Raji (cell line): Measurements from ENCODE around the gene SELENOV.

Source experiments
- POLR2A ChIP-seq: IDR thresholded peaks from 2 replicates; pipeline ENCODE4 v1.6.1; 2011; ENCODE audit warnings: low read depth, low read length, control low read depth; ENCODE audit not compliant: insufficient read depth

The SELENOV gene, protein sequence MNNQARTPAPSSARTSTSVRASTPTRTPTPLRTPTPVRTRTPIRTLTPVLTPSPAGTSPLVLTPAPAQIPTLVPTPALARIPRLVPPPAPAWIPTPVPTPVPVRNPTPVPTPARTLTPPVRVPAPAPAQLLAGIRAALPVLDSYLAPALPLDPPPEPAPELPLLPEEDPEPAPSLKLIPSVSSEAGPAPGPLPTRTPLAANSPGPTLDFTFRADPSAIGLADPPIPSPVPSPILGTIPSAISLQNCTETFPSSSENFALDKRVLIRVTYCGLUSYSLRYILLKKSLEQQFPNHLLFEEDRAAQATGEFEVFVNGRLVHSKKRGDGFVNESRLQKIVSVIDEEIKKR

GRCh38 chr19:39514840-39515550, at the start of gene SELENOV:
SELENOV (plus strand) TSS chr19:39515139; CDS start chr19:39515213, 74 bp downstream.
- no peak for TF ChIP-seq POLR2A

GRCh38 chr19:39465956-39466747, 48.8 kb upstream of the SELENOV start:
- TF ChIP-seq POLR2A, result no peak

DNA sequence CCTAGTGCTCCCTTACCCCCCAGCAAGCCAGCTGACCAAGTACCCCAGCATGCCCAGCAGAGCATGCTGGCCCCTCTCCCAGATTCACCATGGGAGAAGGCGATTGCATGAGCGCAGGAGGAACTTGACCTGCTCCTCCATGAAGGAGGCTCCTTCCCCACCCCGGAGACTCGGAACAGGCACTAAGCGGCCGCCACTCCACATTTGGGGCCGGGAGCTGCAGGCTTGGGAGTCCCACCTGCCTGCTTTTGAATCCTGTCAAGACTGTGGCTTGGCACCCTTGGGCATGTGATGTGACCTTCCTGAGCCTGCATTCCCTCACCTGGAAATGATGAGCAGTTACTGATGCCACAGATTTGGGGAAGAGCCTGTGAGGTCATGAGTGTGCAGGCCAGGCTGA, 47.0 kb upstream of the SELENOV start:
- TF ChIP-seq POLR2A, result no peak

DNA sequence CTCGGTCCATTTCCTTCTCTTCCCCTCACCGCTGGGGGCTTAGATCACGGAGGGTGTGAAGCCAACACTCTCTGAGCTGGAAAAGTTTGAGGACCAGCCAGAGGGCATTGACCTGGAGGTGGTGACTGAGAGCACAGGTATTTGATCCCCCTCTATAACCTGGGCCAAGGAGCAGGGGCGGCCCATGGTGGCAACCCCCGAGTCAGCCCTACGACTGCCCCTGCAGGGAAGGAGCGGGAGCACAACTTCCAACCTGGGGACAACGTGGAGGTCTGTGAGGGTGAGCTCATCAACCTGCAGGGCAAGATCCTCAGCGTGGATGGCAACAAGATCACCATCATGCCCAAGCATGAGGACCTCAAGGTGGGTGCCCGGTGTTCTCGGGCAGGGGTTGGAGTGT, 45.9 kb upstream of the SELENOV start:
- TF ChIP-seq POLR2A, result no peak

DNA sequence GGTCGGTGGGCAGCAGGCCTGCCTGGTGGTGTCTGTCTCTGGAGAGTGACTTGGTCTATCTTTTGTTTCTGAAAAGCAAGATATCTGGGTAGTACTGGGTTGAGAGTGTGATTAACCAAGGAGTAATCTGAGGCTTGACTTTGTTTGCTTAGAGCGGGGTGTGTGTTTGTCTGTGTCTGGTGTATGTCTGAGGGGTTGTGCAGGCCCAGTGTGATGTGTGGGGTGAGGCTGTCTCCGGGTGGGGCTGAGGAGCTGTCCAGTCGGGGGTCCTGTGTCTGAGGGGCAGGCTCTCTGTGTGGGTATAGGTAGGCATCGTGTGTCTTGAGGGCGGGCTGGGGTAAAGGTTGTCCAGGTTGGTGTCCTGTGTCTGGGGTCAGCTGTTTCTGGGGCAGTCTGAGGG, 45.4 kb upstream of the SELENOV start:
- TF ChIP-seq POLR2A, result no peak

GRCh38 chr19:39470724-39471339, 44.1 kb upstream of the SELENOV start:
- no peak for TF ChIP-seq POLR2A

GRCh38 chr19:39471756-39472536, 43.0 kb upstream of the SELENOV start:
- TF ChIP-seq POLR2A, result no peak

- TF ChIP-seq POLR2A, result no peak
Measured at GRCh38 chr19:39472746-39473442, 42.0 kb upstream of the SELENOV start.

GRCh38 chr19:39473443-39473960, 41.4 kb upstream of the SELENOV start:
- no peak for TF ChIP-seq POLR2A

GRCh38 chr19:39474139-39474620, 40.8 kb upstream of the SELENOV start:
- no peak for TF ChIP-seq POLR2A

DNA sequence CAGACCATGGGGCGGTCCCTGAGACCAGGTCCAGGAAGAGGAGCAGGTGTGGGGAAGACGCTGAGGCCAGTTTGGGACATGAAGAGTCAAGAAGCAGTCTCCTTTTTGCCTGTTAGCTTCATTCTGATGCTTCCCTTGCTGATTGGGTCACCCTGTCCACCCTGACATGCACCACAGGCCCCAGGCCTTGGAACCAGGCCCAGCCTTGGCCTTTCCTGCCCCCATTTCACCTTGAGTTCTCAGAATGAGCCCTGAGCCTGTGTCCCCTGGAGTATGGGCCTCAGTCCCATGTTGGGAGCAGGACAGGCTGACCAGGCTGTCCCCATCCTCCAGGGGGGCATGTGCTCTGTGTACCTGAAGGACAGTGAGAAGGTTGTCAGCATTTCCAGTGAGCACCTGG, 39.2 kb upstream of the SELENOV start:
- no peak for TF ChIP-seq POLR2A

GRCh38 chr19:39479916-39480315, 35.0 kb upstream of the SELENOV start:
- TF ChIP-seq POLR2A, result no peak
